Nephron progenitor cell (in vitro differentiated cells): ENCODE measurements around the gene ZNF426.

Source experiments
- DNase-seq: peaks from one replicate; pipeline ENCODE4 v3.0.0; 2021
- H3K27ac Mint-ChIP-seq: 2 replicates; pipeline ENCODE4 v1.8.0; 2021; ENCODE audit warnings: mild to moderate bottlenecking, moderate library complexity, mixed read lengths
- H3K27me3 Mint-ChIP-seq: 2 replicates; pipeline ENCODE4 v1.8.0; 2021; ENCODE audit warnings: mild to moderate bottlenecking, low read depth, mixed read lengths; ENCODE audit not compliant: poor library complexity
- H3K36me3 Mint-ChIP-seq: 2 replicates; pipeline ENCODE4 v1.8.0; 2021; ENCODE audit warnings: low read depth, mixed read lengths
- H3K4me1 Mint-ChIP-seq: 2 replicates; pipeline ENCODE4 v1.8.0; 2021; ENCODE audit warnings: mixed read lengths
- H3K4me3 Mint-ChIP-seq: 2 replicates; pipeline ENCODE4 v1.8.0; 2021; ENCODE audit warnings: mild to moderate bottlenecking, moderate library complexity, mixed read lengths
- H3K9me3 Mint-ChIP-seq: 2 replicates; pipeline ENCODE4 v1.8.0; 2021; ENCODE audit warnings: mild to moderate bottlenecking, moderate library complexity, mixed read lengths
- TF ChIP-seq, protein P1 (sequence below): fragments of 200-600 bp; sonication (generic); IDR thresholded peaks from 2 replicates; pipeline ENCODE4 v1.5.0; 2021; ENCODE audit warnings: antibody characterized with exemption

The ZNF426 gene

DNA sequence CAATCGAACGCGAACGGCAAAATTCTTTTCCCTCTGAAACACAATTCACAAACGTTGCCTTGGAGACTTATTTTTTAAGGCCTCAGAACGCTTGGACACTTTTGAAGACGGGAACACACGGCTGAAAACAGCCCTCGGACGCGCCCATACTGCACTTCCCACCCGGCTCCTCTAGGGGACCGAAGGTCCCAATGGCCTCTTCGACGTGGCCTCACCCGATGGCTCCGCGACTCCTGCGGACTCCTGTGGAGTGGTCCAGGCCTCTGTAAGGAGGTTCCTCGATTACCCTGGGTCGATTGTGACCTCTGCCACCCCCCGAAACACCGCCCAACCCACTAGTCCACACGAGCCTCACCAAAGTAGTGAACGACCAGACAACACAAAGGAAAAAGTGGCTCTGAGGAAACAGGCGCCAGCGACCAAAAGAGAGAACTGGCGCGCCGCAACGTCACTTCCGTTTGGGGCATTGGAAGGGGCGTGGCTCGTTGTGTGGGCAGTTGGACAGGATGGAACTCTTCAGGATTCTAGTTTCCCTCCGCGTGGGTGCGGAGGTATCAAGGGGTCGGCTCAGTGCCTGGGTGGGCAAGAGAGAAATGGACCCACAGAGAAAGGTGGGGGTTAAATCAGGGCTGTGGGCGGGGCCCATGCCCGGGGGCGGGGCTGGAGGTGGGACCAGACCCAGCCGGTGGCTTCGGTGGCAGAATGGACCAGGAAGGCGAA is 40.1 kb downstream of the ZNF426 start, which contains the start of gene ZNF560:
TSS of gene ZNF560 (minus strand) at position 434 of the 720 bp plus-strand sequence. CDS start 23,303 bp downstream, outside the sequence.
- H3K36me3 Mint-ChIP-seq: no peaks in the 10 kb centered on the region
- H3K27me3 Mint-ChIP-seq: no peaks in the 10 kb centered on the region
- no peaks in the 10 kb centered on the region for H3K4me1 Mint-ChIP-seq
- H3K4me3 Mint-ChIP-seq: no peak within 1 kb of the TSS
- TF ChIP-seq, protein P1, sequence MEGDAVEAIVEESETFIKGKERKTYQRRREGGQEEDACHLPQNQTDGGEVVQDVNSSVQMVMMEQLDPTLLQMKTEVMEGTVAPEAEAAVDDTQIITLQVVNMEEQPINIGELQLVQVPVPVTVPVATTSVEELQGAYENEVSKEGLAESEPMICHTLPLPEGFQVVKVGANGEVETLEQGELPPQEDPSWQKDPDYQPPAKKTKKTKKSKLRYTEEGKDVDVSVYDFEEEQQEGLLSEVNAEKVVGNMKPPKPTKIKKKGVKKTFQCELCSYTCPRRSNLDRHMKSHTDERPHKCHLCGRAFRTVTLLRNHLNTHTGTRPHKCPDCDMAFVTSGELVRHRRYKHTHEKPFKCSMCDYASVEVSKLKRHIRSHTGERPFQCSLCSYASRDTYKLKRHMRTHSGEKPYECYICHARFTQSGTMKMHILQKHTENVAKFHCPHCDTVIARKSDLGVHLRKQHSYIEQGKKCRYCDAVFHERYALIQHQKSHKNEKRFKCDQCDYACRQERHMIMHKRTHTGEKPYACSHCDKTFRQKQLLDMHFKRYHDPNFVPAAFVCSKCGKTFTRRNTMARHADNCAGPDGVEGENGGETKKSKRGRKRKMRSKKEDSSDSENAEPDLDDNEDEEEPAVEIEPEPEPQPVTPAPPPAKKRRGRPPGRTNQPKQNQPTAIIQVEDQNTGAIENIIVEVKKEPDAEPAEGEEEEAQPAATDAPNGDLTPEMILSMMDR: no peak
- H3K9me3 Mint-ChIP-seq: peaks cover 91% of the 10 kb centered on the region
- no peak for DNase-seq
- no peak within 1 kb of the TSS for H3K27ac Mint-ChIP-seq

DNA sequence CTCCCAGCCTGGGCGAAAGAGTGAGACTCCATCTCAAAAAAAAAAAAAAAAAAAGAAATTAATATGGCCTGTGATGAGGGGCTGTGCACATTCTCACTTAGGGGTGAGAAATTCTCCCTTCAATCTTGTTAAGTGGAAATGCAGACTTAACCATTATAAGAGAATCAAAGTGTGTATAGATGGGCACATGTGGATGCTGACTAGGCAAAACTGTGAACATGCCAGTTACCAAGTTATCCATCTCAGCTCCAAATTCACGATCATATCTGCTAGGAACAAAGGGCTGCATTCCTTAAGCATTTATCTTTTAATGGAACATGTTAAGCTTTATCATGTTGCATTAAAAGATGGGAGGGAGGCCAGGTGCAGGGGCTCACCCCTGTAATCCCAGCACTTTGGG is 44.3 kb downstream of the ZNF426 start:
- Mint-ChIP-seq H3K27me3 (no peaks in the 10 kb centered on the region), H3K4me1 (no peaks in the 10 kb centered on the region), H3K36me3 (no peaks in the 10 kb centered on the region), H3K4me3 (no peak overlapping the region), H3K9me3 (peaks cover 85% of the 10 kb centered on the region), H3K27ac (no peak overlapping the region)
- no peak for DNase-seq
- TF ChIP-seq, protein P1: no peak

DNA sequence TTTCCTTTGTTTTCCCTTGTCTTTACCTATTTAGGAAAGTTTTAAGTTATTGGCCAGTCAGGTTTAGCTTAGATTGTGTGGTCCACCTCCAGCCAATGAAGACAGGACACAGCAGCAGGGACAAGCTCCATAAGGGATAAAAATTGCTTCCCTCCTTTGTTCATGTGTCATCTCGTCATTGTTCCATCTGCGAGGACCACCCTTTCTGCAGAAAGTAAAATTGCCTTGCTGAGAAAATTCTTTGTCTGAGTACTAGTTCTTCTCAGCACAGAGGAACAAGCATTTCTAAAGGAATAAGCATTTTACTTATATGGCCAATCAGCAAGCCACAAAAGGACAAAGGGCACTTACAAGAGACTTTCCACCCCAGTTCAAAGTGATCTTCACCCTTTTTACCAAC is 51.4 kb downstream of the ZNF426 start:
- H3K4me3 Mint-ChIP-seq: no peak overlapping the region
- no peaks in the 10 kb centered on the region for H3K36me3 Mint-ChIP-seq
- no peaks in the 10 kb centered on the region for H3K27me3 Mint-ChIP-seq
- TF ChIP-seq, protein P1: no peak
- no peak for DNase-seq
- no peaks in the 10 kb centered on the region for H3K4me1 Mint-ChIP-seq
- H3K9me3 Mint-ChIP-seq: peaks cover 80% of the 10 kb centered on the region
- no peak overlapping the region for H3K27ac Mint-ChIP-seq

DNA sequence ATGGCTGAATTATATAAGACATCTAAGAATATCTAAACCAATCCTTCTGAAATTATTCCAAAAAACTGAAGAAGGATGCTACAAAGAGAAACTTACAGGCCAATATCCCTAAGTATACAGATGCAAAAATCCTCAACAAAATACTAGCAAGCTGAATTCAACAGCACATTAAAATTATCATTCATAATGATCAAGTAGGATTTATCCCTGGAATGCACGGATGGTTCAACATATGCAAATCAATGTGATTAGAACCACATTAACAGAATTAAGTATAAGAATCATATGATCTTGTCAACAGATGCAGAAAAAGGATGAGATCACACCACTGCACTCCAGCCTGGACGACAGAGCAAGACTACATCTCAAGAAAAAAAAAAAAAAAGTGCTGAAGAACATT is 53.3 kb downstream of the ZNF426 start:
- TF ChIP-seq, protein P1: no peak
- H3K9me3 Mint-ChIP-seq: peaks cover 79% of the 10 kb centered on the region
- no peak for DNase-seq
- H3K27ac Mint-ChIP-seq: no peak overlapping the region
- no peaks in the 10 kb centered on the region for H3K27me3 Mint-ChIP-seq
- H3K36me3 Mint-ChIP-seq: no peaks in the 10 kb centered on the region
- no peaks in the 10 kb centered on the region for H3K4me1 Mint-ChIP-seq
- no peak overlapping the region for H3K4me3 Mint-ChIP-seq

DNA sequence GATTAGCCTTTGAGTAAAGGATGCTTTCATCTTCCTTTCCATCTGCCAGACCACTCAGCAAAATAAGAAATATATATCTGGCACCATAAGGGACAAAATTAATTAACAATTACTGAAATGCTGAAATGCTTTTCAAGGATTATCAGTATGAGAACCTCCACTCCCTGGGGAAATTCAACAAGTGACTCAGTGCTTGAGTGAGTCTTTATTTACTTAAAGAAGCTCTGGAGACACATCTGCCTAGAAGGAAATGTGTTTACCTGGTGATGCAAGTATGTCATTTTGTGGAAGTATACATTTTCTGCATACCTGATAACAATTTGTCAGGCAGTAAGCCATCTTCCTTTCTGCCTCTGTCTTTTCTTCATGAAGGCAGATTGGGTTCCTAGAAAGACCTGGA is 63.5 kb downstream of the ZNF426 start:
- H3K4me1 Mint-ChIP-seq: no peaks in the 10 kb centered on the region
- H3K27me3 Mint-ChIP-seq: no peaks in the 10 kb centered on the region
- peaks cover 92% of the 10 kb centered on the region for H3K9me3 Mint-ChIP-seq
- H3K27ac Mint-ChIP-seq: no peak overlapping the region
- no peak overlapping the region for H3K4me3 Mint-ChIP-seq
- H3K36me3 Mint-ChIP-seq: no peaks in the 10 kb centered on the region
- DNase-seq: no peak
- TF ChIP-seq, protein P1: no peak
